ENCODE results near the gene QRFP. TPM values are rescaled to one million over a fixed set of nuclear protein-coding genes. Genes with fewer than 3 reads are reported as not detected.

QRFP gene
- total RNA-seq, 1 experiment from 2014 or later: not detected

DNA sequence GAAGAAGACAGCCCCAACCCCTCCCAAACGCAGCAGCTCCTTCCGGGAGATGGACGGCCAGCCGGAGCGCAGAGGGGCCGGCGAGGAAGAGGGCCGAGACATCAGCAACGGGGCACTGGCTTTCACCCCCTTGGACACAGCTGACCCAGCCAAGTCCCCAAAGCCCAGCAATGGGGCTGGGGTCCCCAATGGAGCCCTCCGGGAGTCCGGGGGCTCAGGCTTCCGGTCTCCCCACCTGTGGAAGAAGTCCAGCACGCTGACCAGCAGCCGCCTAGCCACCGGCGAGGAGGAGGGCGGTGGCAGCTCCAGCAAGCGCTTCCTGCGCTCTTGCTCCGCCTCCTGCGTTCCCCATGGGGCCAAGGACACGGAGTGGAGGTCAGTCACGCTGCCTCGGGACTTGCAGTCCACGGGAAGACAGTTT, 12.5 kb downstream of the QRFP start:
- Histone ChIP-seq H3K79me2 (ENCODE audit: low read length) (no peaks in the 10 kb centered on the region), H3K9ac (ENCODE audit: low read length) (no peak overlapping the region), H3K4me1 (ENCODE audit: low read length) (no peaks in the 10 kb centered on the region), H3K27ac (ENCODE audit: low read length) (no peak overlapping the region), H3K4me3 (ENCODE audit: low read length) (no peak overlapping the region), H4K20me1 (ENCODE audit: insufficient read depth, low read depth, low read length) (no peaks in the 10 kb centered on the region), H2AFZ (ENCODE audit: low read length) (no peak overlapping the region), H3K9me2 (replicated peaks; ENCODE audit: insufficient read depth, low read length) (no peaks in the 10 kb centered on the region), H3K4me2 (ENCODE audit: low read depth, low read length, poor library complexity, severe bottlenecking) (no peak overlapping the region), H3K36me3 (ENCODE audit: insufficient read depth, low read length) (no peaks in the 10 kb centered on the region), H3K9me3 (ENCODE audit: low read length) (no peaks in the 10 kb centered on the region), H3K27me3 (ENCODE audit: low read length) (no peaks in the 10 kb centered on the region)
- DNase-seq: no peak

DNA sequence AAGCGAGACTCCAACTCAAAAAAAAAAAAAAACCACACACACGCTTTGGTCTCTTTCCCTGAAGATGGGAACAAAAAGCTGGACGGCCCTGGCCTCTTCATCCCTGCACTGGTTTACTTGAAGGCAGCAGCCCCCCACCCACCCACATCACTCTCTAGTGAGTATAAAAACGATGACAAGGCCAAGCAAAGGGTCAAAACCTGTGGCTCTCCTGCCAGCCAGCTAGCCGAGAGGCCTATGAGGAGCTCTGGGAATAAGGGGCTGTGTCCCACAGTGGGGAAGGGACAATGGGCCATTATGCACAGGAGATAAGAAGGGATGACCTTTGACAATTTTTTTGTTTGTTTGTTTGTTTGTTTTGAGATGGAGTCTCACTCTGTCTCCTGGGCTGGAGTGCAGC, 13.1 kb downstream of the QRFP start:
- Histone ChIP-seq H3K27me3 (ENCODE audit: low read length) (no peaks in the 10 kb centered on the region), H3K79me2 (ENCODE audit: low read length) (no peaks in the 10 kb centered on the region)
- no peak for DNase-seq

DNA sequence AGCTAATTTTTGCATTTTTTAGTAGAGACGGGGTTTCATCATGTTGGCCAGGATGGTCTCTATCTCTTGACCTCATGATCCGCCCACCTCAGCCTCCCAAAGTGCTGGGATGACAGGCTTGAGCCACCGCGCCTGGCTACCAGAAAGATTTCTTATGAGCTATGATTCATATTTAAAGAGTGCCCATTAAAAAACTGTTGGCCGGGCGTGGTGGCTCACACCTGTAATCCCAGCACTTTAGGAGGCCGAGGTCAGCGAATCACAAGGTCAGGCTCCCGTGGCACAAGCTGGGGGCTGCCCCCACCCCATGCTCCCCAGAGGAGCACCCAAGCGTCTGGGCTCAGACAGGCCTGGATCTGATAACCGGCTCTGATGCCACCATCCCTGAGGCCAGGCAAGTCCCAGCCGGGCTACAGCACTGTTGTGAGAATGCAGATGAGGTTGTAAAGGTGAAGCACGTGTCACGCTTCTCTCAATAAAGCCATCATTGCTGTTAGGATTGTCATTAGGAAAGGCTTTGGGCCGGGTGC, 13.9 kb downstream of the QRFP start:
- peaks cover 4% of the 10 kb centered on the region; the same call in 1 of the 2 replicates for H3K36me3 ChIP-seq (ENCODE audit: insufficient read depth, low read length)
- no peak overlapping the region for H3K9ac ChIP-seq (ENCODE audit: low read length)
- H3K79me2 ChIP-seq (ENCODE audit: low read length): no peaks in the 10 kb centered on the region
- H3K9me3 ChIP-seq (ENCODE audit: low read length): no peaks in the 10 kb centered on the region
- H3K27ac ChIP-seq (ENCODE audit: low read length): no peak overlapping the region
- no peaks in the 10 kb centered on the region for H4K20me1 ChIP-seq (ENCODE audit: insufficient read depth, low read depth, low read length)
- no peak for DNase-seq
- H2AFZ ChIP-seq (ENCODE audit: low read length): no peak overlapping the region
- no peak overlapping the region for H3K4me3 ChIP-seq (ENCODE audit: low read length)
- no peaks in the 10 kb centered on the region for H3K9me2 ChIP-seq (replicated peaks; ENCODE audit: insufficient read depth, low read length)
- no peak overlapping the region for H3K4me2 ChIP-seq (ENCODE audit: low read depth, low read length, poor library complexity, severe bottlenecking)
- H3K27me3 ChIP-seq (ENCODE audit: low read length): no peaks in the 10 kb centered on the region
- no peaks in the 10 kb centered on the region for H3K4me1 ChIP-seq (ENCODE audit: low read length)

More for the DNA sequence above, 13.1 kb downstream of the QRFP start:
- H3K9ac ChIP-seq (ENCODE audit: low read length): no peak overlapping the region
- H4K20me1 ChIP-seq (ENCODE audit: insufficient read depth, low read depth, low read length): no peaks in the 10 kb centered on the region
- no peaks in the 10 kb centered on the region for H3K9me2 ChIP-seq (replicated peaks; ENCODE audit: insufficient read depth, low read length)
- peaks cover under 1% of the 10 kb centered on the region; the same call in 1 of the 2 replicates for H3K36me3 ChIP-seq (ENCODE audit: insufficient read depth, low read length)
- no peak overlapping the region for H3K4me2 ChIP-seq (ENCODE audit: low read depth, low read length, poor library complexity, severe bottlenecking)
- no peak overlapping the region for H3K27ac ChIP-seq (ENCODE audit: low read length)
- H3K4me3 ChIP-seq (ENCODE audit: low read length): no peak overlapping the region
- H3K4me1 ChIP-seq (ENCODE audit: low read length): no peaks in the 10 kb centered on the region
- H3K9me3 ChIP-seq (ENCODE audit: low read length): no peaks in the 10 kb centered on the region
- H2AFZ ChIP-seq (ENCODE audit: low read length): no peak overlapping the region

DNA sequence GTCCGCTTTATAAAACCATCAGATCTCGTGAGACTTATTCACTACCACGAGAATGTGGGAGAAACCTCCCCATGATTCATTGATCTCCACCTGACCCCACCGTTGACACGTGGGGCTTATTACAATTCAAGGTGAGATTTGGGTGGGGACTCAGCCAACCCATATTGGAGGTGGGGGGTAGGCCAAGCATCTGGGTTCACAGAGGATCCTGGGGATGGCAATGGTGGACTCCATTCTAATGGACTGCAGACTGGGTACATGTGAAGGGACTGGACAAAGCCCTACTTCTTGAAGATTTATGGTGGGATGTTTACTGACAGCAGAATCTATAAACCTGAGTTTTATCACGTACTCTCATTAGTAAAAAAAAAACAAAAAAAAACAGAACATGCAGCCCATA, 15.1 kb downstream of the QRFP start:
- Histone ChIP-seq H3K9me3 (ENCODE audit: low read length) (no peaks in the 10 kb centered on the region), H3K4me1 (ENCODE audit: low read length) (no peaks in the 10 kb centered on the region), H3K79me2 (ENCODE audit: low read length) (no peaks in the 10 kb centered on the region), H3K27me3 (ENCODE audit: low read length) (no peaks in the 10 kb centered on the region), H3K9me2 (replicated peaks; ENCODE audit: insufficient read depth, low read length) (no peaks in the 10 kb centered on the region), H3K4me3 (ENCODE audit: low read length) (no peak overlapping the region), H4K20me1 (ENCODE audit: insufficient read depth, low read depth, low read length) (no peaks in the 10 kb centered on the region), H3K9ac (ENCODE audit: low read length) (no peak overlapping the region), H2AFZ (ENCODE audit: low read length) (no peak overlapping the region), H3K4me2 (ENCODE audit: low read depth, low read length, poor library complexity, severe bottlenecking) (no peak overlapping the region), H3K27ac (ENCODE audit: low read length) (no peak overlapping the region), H3K36me3 (ENCODE audit: insufficient read depth, low read length) (peaks cover 4% of the 10 kb centered on the region; the same call in 1 of the 2 replicates)
- no peak for DNase-seq

GRCh38 chr9:130880599-130881220, 15.9 kb downstream of the QRFP start:
- no peaks in the 10 kb centered on the region for H3K79me2 ChIP-seq (ENCODE audit: low read length)
- no peak overlapping the region for H3K4me3 ChIP-seq (ENCODE audit: low read length)
- no peak overlapping the region for H3K27ac ChIP-seq (ENCODE audit: low read length)
- no peaks in the 10 kb centered on the region for H3K9me2 ChIP-seq (replicated peaks; ENCODE audit: insufficient read depth, low read length)
- H4K20me1 ChIP-seq (ENCODE audit: insufficient read depth, low read depth, low read length): no peaks in the 10 kb centered on the region
- no peaks in the 10 kb centered on the region for H3K4me1 ChIP-seq (ENCODE audit: low read length)
- H2AFZ ChIP-seq (ENCODE audit: low read length): no peak overlapping the region
- DNase-seq: no peak
- no peaks in the 10 kb centered on the region for H3K9me3 ChIP-seq (ENCODE audit: low read length)
- no peak overlapping the region for H3K4me2 ChIP-seq (ENCODE audit: low read depth, low read length, poor library complexity, severe bottlenecking)
- peaks cover 4% of the 10 kb centered on the region; the same call in 1 of the 2 replicates for H3K36me3 ChIP-seq (ENCODE audit: insufficient read depth, low read length)
- no peaks in the 10 kb centered on the region for H3K27me3 ChIP-seq (ENCODE audit: low read length)
- no peak overlapping the region for H3K9ac ChIP-seq (ENCODE audit: low read length)

DNA sequence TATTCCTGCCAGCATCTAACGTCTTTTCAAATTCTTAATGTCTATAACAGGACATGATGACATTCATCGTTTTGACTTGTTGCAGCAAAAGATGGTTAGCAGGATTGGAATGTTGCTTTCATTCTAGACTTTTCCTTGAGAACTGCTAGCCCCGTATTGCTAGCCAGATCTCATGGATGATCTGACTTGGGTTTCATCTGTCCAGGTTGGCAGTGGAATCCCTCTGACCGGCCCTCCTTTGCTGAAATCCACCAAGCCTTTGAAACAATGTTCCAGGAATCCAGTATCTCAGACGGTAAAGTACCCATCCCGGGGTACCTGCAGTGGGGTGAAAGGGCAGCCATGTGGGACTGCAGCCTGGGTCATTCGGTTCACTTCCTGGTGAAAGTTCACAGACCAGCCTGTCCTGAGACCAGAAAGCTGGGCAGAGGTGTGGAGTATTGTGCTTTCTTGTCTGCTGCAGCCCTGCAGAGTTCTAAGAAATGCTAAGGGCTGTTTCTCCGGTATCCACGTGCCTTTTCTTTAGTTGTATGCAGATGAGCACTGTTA, 16.7 kb downstream of the QRFP start:
- H3K9me2 ChIP-seq (replicated peaks; ENCODE audit: insufficient read depth, low read length): no peaks in the 10 kb centered on the region
- H3K9me3 ChIP-seq (ENCODE audit: low read length): no peaks in the 10 kb centered on the region
- no peaks in the 10 kb centered on the region for H3K4me1 ChIP-seq (ENCODE audit: low read length)
- DNase-seq: no peak
- no peaks in the 10 kb centered on the region for H4K20me1 ChIP-seq (ENCODE audit: insufficient read depth, low read depth, low read length)
- peaks cover 4% of the 10 kb centered on the region; the same call in 1 of the 2 replicates for H3K36me3 ChIP-seq (ENCODE audit: insufficient read depth, low read length)
- H3K4me3 ChIP-seq (ENCODE audit: low read length): no peak overlapping the region
- no peaks in the 10 kb centered on the region for H3K27me3 ChIP-seq (ENCODE audit: low read length)
- H3K4me2 ChIP-seq (ENCODE audit: low read depth, low read length, poor library complexity, severe bottlenecking): no peak overlapping the region
- H3K9ac ChIP-seq (ENCODE audit: low read length): no peak overlapping the region
- no peaks in the 10 kb centered on the region for H3K79me2 ChIP-seq (ENCODE audit: low read length)
- H3K27ac ChIP-seq (ENCODE audit: low read length): no peak overlapping the region
- H2AFZ ChIP-seq (ENCODE audit: low read length): no peak overlapping the region

DNA sequence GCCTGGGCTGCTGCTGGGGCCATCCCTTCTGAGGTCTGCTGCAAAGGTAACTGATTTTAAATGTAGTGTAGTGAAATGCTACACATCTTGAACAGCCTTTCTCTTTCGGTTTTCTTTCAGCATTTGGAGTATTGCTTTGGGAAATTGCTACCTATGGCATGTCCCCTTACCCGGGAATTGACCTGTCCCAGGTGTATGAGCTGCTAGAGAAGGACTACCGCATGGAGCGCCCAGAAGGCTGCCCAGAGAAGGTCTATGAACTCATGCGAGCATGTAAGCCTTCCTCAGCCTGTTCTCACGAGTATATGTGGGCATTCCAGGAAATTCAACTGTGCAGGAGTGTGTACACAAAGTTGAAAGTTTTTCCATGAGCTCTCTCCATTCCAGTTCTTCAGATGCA, 18.3 kb downstream of the QRFP start:
- no peaks in the 10 kb centered on the region for H3K27me3 ChIP-seq (ENCODE audit: low read length)

GRCh38 chr9:130877300-130877699, 19.3 kb downstream of the QRFP start:
- H3K4me2 ChIP-seq (ENCODE audit: low read depth, low read length, poor library complexity, severe bottlenecking): no peak overlapping the region
- no peaks in the 10 kb centered on the region for H3K9me3 ChIP-seq (ENCODE audit: low read length)
- H3K4me3 ChIP-seq (ENCODE audit: low read length): no peak overlapping the region
- no peaks in the 10 kb centered on the region for H3K9me2 ChIP-seq (replicated peaks; ENCODE audit: insufficient read depth, low read length)
- H3K4me1 ChIP-seq (ENCODE audit: low read length): no peaks in the 10 kb centered on the region
- no peaks in the 10 kb centered on the region for H4K20me1 ChIP-seq (ENCODE audit: insufficient read depth, low read depth, low read length)
- no peaks in the 10 kb centered on the region for H3K27me3 ChIP-seq (ENCODE audit: low read length)
- H3K79me2 ChIP-seq (ENCODE audit: low read length): no peaks in the 10 kb centered on the region
- H3K9ac ChIP-seq (ENCODE audit: low read length): no peak overlapping the region
- DNase-seq: no peak
- H2AFZ ChIP-seq (ENCODE audit: low read length): no peak overlapping the region
- peaks cover 6% of the 10 kb centered on the region; the same call in 1 of the 2 replicates for H3K36me3 ChIP-seq (ENCODE audit: insufficient read depth, low read length)
- no peak overlapping the region for H3K27ac ChIP-seq (ENCODE audit: low read length)

More for the DNA sequence above, 18.3 kb downstream of the QRFP start:
- Histone ChIP-seq H2AFZ (ENCODE audit: low read length) (no peak overlapping the region), H3K79me2 (ENCODE audit: low read length) (no peaks in the 10 kb centered on the region), H3K4me2 (ENCODE audit: low read depth, low read length, poor library complexity, severe bottlenecking) (no peak overlapping the region), H3K4me1 (ENCODE audit: low read length) (no peaks in the 10 kb centered on the region), H3K27ac (ENCODE audit: low read length) (no peak overlapping the region), H3K4me3 (ENCODE audit: low read length) (no peak overlapping the region), H3K9me2 (replicated peaks; ENCODE audit: insufficient read depth, low read length) (no peaks in the 10 kb centered on the region), H3K9ac (ENCODE audit: low read length) (no peak overlapping the region), H4K20me1 (ENCODE audit: insufficient read depth, low read depth, low read length) (no peaks in the 10 kb centered on the region), H3K36me3 (ENCODE audit: insufficient read depth, low read length) (peaks cover 4% of the 10 kb centered on the region; the same call in 1 of the 2 replicates), H3K9me3 (ENCODE audit: low read length) (no peaks in the 10 kb centered on the region)
- no peak for DNase-seq

All from Karpas-422 (cell line).